ENCODE data around the gene SERPINB6. TPM values are rescaled to one million over a fixed set of nuclear protein-coding genes. Genes with fewer than 3 reads are reported as not detected.

SERPINB6 gene
- total and polyA plus RNA-seq, 2 of the 4 experiments (the other 2 are of a cell fraction): 37.1 to 91.1 TPM

DNA sequence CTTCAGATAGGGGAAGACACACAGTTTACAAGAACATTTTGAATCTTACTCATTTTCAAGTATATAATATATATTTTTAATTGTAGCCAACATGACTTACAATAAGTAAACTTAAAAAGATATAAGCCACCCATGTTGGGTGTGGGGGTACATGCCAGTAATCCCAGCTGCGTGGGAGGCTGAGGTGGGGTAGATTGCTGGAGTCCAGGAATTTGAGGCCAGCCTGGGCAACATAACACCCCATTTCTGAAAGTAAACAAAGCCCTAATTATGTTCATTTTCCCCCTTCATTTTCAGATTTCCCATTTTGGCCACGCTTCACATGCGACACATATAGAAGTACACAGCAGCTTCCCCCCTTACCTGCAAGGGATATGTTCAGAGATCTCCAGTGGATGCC, 30.5 kb downstream of the SERPINB6 start:
- Histone ChIP-seq H3K14ac (replicated peaks; ENCODE audit: low read depth, low read length) (no peak overlapping the region), H3K27me3 (ENCODE audit: control insufficient read depth, insufficient read depth, low read length) (no peaks in the 10 kb centered on the region), H3K9me3 (ENCODE audit: control insufficient read depth, insufficient read depth, low read length) (no peaks in the 10 kb centered on the region), H3K27ac (ENCODE audit: insufficient read depth, low read length) (no peak overlapping the region), H3K4me2 (ENCODE audit: low read depth, low read length) (no peak overlapping the region), H3K4me3 (ENCODE audit: insufficient read depth, low read depth, low read length) (no peak overlapping the region), H2BK120ac (ENCODE audit: low read depth, low read length) (no peak overlapping the region), H2BK20ac (ENCODE audit: low read depth, low read length) (no peak overlapping the region), H3K9ac (ENCODE audit: low read depth, low read length) (no peak overlapping the region), H3K9me1 (ENCODE audit: insufficient read depth, low read length) (no peaks in the 10 kb centered on the region; the same call in 1 of the 2 replicates), H2BK5ac (ENCODE audit: low read depth, low read length, poor library complexity, severe bottlenecking) (no peak overlapping the region), H4K20me1 (ENCODE audit: insufficient read depth, low read length) (no peaks in the 10 kb centered on the region), H2AK9ac (replicated peaks; ENCODE audit: low read depth, low read length, poor library complexity) (no peak overlapping the region), H3K23ac (ENCODE audit: low read depth, low read length) (no peak overlapping the region), H3K4me1 (ENCODE audit: control insufficient read depth, insufficient read depth, low read length) (no peaks in the 10 kb centered on the region), H3K56ac (ENCODE audit: extremely low read depth, insufficient read depth, low read length) (no peak overlapping the region), H3K36me3 (ENCODE audit: control insufficient read depth, insufficient read depth, low read length) (no peaks in the 10 kb centered on the region), H3K18ac (ENCODE audit: low read depth, low read length) (no peak overlapping the region), H2AK5ac (ENCODE audit: low read depth, low read length) (no peak overlapping the region), H2BK15ac (ENCODE audit: low read depth, low read length) (no peak overlapping the region), H3K79me1 (ENCODE audit: low read depth in 1 of 2, low read length in 2 of 2) (no peaks in the 10 kb centered on the region), H4K91ac (ENCODE audit: insufficient read depth, low read depth, low read length) (no peak overlapping the region), H3K4ac (ENCODE audit: low read depth, low read length) (no peak overlapping the region), H4K5ac (ENCODE audit: low read depth, low read length) (no peak overlapping the region), H4K8ac (ENCODE audit: low read depth in 2 of 2, low read length in 2 of 2) (no peak overlapping the region), H2AFZ (replicated peaks; ENCODE audit: low read length, poor library complexity) (no peak overlapping the region)
- DNase-seq (no peak), ATAC-seq (ENCODE audit: low read depth) (no peak)
- dilution Hi-C loops (cut with HindIII; ENCODE audit: low sequenced_read_pairs, unreplicated experiment) (no loop called here), in situ Hi-C loops (cut with MboI; ENCODE audit: low sequenced_read_pairs) (no loop called here), intact Hi-C loops (cut with micrococcal nuclease) (no loop called here)
- POLR2A ChIA-PET (ENCODE audit: unreplicated experiment): interaction anchor here (0.6 kb wide), 1 partner anchor 31 kb away, joined by 3 read pairs; no protein-coding TSS in a partner anchor
- CTCF ChIA-PET: no interaction called here
- no TSS peak for BruUV-seq (replicated peaks)
- TF ChIP-seq BHLHE40 (IDR thresholded peaks at IDR 0.05; ENCODE audit: low read depth, low read length) (no peak), MAZ (IDR thresholded peaks at IDR 0.05; ENCODE audit: borderline replicate concordance, low read depth, low read length) (no peak), MAFK (IDR thresholded peaks at IDR 0.05; ENCODE audit: low read depth, low read length) (no peak), NFE2L2 (IDR thresholded peaks at IDR 0.05; ENCODE audit: low read depth, low read length) (no peak), RAD21 (IDR thresholded peaks at IDR 0.05; ENCODE audit: low read length) (no peak), RFX5 (IDR thresholded peaks at IDR 0.05; ENCODE audit: low read depth, low read length) (no peak), MXI1 (IDR thresholded peaks at IDR 0.05; ENCODE audit: borderline replicate concordance, low read depth, low read length) (no peak), FOS (IDR thresholded peaks at IDR 0.05; ENCODE audit: low read depth, low read length) (no peak), SMC3 (IDR thresholded peaks at IDR 0.05; ENCODE audit: low read depth, low read length) (no peak), CHD1 (IDR thresholded peaks at IDR 0.05; ENCODE audit: low read depth, low read length) (no peak), CEBPB (IDR thresholded peaks at IDR 0.05; ENCODE audit: low read depth, low read length) (no peak)
- TF ChIP-seq, protein P1, sequence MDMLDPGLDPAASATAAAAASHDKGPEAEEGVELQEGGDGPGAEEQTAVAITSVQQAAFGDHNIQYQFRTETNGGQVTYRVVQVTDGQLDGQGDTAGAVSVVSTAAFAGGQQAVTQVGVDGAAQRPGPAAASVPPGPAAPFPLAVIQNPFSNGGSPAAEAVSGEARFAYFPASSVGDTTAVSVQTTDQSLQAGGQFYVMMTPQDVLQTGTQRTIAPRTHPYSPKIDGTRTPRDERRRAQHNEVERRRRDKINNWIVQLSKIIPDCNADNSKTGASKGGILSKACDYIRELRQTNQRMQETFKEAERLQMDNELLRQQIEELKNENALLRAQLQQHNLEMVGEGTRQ (IDR thresholded peaks at IDR 0.05; ENCODE audit: low read depth, low read length): no peak
- TF ChIP-seq, protein P2, sequence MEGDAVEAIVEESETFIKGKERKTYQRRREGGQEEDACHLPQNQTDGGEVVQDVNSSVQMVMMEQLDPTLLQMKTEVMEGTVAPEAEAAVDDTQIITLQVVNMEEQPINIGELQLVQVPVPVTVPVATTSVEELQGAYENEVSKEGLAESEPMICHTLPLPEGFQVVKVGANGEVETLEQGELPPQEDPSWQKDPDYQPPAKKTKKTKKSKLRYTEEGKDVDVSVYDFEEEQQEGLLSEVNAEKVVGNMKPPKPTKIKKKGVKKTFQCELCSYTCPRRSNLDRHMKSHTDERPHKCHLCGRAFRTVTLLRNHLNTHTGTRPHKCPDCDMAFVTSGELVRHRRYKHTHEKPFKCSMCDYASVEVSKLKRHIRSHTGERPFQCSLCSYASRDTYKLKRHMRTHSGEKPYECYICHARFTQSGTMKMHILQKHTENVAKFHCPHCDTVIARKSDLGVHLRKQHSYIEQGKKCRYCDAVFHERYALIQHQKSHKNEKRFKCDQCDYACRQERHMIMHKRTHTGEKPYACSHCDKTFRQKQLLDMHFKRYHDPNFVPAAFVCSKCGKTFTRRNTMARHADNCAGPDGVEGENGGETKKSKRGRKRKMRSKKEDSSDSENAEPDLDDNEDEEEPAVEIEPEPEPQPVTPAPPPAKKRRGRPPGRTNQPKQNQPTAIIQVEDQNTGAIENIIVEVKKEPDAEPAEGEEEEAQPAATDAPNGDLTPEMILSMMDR (conservative IDR thresholded peaks at IDR 0.05; ENCODE audit: low read depth, low read length): no peak
- no CpG with 5 or more reads among the region's 3 CpGs for WGBS, 2 experiments (ENCODE audit: extremely low coverage in 2 of 2, insufficient read length in 1 of 2)
